ENCODE measurements around the gene SVOPL.

GRCh38 chr7:138545123-138545522 is 156.0 kb downstream of the SVOPL start:
- TF ChIP-seq L3MBTL2 (conservative IDR thresholded peaks at IDR 0.05) (no peak), SP1 (IDR thresholded peaks at IDR 0.05) (no peak), FOXK2 (IDR thresholded peaks at IDR 0.05) (no peak), ARNT (IDR thresholded peaks at IDR 0.05) (no peak), FOXA1 (IDR thresholded peaks at IDR 0.05) (no peak), SUZ12 (IDR thresholded peaks at IDR 0.05) (no peak), PKNOX1 (IDR thresholded peaks at IDR 0.05) (no peak), HDGF (IDR thresholded peaks at IDR 0.05; ENCODE audit: borderline replicate concordance) (no peak), BHLHE40 (IDR thresholded peaks at IDR 0.05; ENCODE audit: borderline replicate concordance) (no peak), ELF4 (IDR thresholded peaks at IDR 0.05) (no peak), LEF1 (IDR thresholded peaks at IDR 0.05; ENCODE audit: borderline replicate concordance) (no peak), TARDBP (IDR thresholded peaks at IDR 0.05) (no peak)

All from HEK293T (cell line).